Gastroesophageal sphincter (tissue), 4 donors: Measurements from ENCODE around the gene MYO1G. TPM values are rescaled to one million over a fixed set of nuclear protein-coding genes. Genes with fewer than 3 reads are reported as not detected.

Source experiments
- ATAC-seq: fragments of 150-250 bp; one replicate; pipeline ENCODE4 v1.9.1; 2016; ENCODE audit warnings: mild to moderate bottlenecking, moderate library complexity
- H3K27ac ChIP-seq, 4 donors: fragments of 200-600 bp; sonication (generic) in 3 of 4; 1 replicate in 3 of 4; 2 replicates in 1 of 4; pipeline ENCODE4 v1.5.1; 2016 to 2019
- H3K27me3 ChIP-seq: fragments of 200-600 bp; sonication (generic); one replicate; pipeline ENCODE4 v1.5.1; 2019
- H3K36me3 ChIP-seq, 2 donors: fragments of 200-600 bp; sonication (generic); one replicate each; pipeline ENCODE4 v1.5.1; 2019; ENCODE audit warnings: control low read depth in 1 of 2
- H3K4me1 ChIP-seq, 3 donors: fragments of 200-600 bp; sonication (generic); 1 replicate in 2 of 3; 2 replicates in 1 of 3; pipeline ENCODE4 v1.5.1; 2016 to 2019; ENCODE audit warnings: control low read depth in 2 of 3
- H3K4me3 ChIP-seq, 2 donors: fragments of 200-600 bp; sonication (generic); one replicate each; pipeline ENCODE4 v1.5.1; 2019; ENCODE audit warnings: mild to moderate bottlenecking in 1 of 2, moderate library complexity in 1 of 2
- H3K9me3 ChIP-seq, 3 donors: fragments of 200-600 bp; sonication (generic); one replicate each; pipeline ENCODE4 v1.5.1; 2017 to 2019; ENCODE audit warnings: control low read depth in 2 of 3
- CTCF ChIP-seq, 4 experiments: fragments of 200-600 bp in 2 of 4; fragments of 450-650 bp in 2 of 4; sonication (generic) in 1 of 4; IDR thresholded peaks; one replicate each; pipeline ENCODE4 v1.5.1; 2017 to 2019; ENCODE audit warnings: antibody characterized with exemption in 4 of 4, mild to moderate bottlenecking in 2 of 4, moderate library complexity in 2 of 4
- EP300 ChIP-seq: sonication (generic); formaldehyde crosslinking; IDR thresholded peaks from one replicate; pipeline ENCODE4 v1.6.1; 2017; ENCODE audit warnings: antibody characterized with exemption, mild to moderate bottlenecking
- POLR2A ChIP-seq, 2 donors: fragments of 450-650 bp; IDR thresholded peaks; one replicate each; pipeline ENCODE4 v1.6.1; 2017; ENCODE audit warnings: antibody characterized with exemption in 2 of 2, mild to moderate bottlenecking in 2 of 2, moderate library complexity in 1 of 2
- POLR2AphosphoS5 ChIP-seq: sonication (generic); formaldehyde crosslinking; IDR thresholded peaks from one replicate; pipeline ENCODE4 v1.6.1; 2017; ENCODE audit warnings: antibody characterized with exemption
- WGBS, 2 donors: methylation state at CpG; one replicate each; pipeline ENCODE4 v1.1.5; 2018; ENCODE audit warnings: low coverage in 1 of 2; 5-methylcytosine and 5-hydroxymethylcytosine counted together
- total RNA-seq, 4 donors: library from RNA; depleted of rRNA; stranded (reverse); fragments of >200 nt; gene quantifications; one replicate each; pipeline ENCODE4 v1.1.0, GENCODE V29; 2016

MYO1G gene
- total RNA-seq, 4 donors from 2014 or later: 1.4 to 3.6 (median 2.0) TPM

GRCh38 chr7:44966731-44967538 is 11.9 kb downstream of the MYO1G start:
- Histone ChIP-seq H3K36me3 (no peaks in the 10 kb centered on the region), H3K4me1 (peaks cover 0 to 16% (median 10%) of the 10 kb centered on the region in 3 donors), H3K9me3 (no peaks in the 10 kb centered on the region), H3K27ac (no peak overlapping the region), H3K4me3 (no peak overlapping the region), H3K27me3 (peaks cover 20% of the 10 kb centered on the region)
- WGBS, 2 donors: 70% methylated on average over 3 of the region's 9 CpGs; no CpG with 5 or more reads in 1 of the 2 donors
- no peak for TF ChIP-seq POLR2A (IDR thresholded peaks at IDR 0.05)
- no peak for TF ChIP-seq POLR2AphosphoS5
- no peak for TF ChIP-seq EP300
- no peak for TF ChIP-seq CTCF (IDR thresholded peaks at IDR 0.05)
- no peak for ATAC-seq

- no peaks in the 10 kb centered on the region for H3K9me3 ChIP-seq
- ATAC-seq: no peak
- H3K36me3 ChIP-seq: no peaks in the 10 kb centered on the region
- peaks cover 24% of the 10 kb centered on the region for H3K27me3 ChIP-seq
- H3K27ac ChIP-seq: no peak overlapping the region
- no peak for TF ChIP-seq POLR2A (IDR thresholded peaks at IDR 0.05)
- no peak for TF ChIP-seq POLR2AphosphoS5
- no peak for TF ChIP-seq EP300
- TF ChIP-seq CTCF (IDR thresholded peaks at IDR 0.05): no peak
- no peak overlapping the region for H3K4me3 ChIP-seq
- H3K4me1 ChIP-seq: peaks cover 0 to 17% (median 10%) of the 10 kb centered on the region in 3 donors
- WGBS, 2 donors: 96% methylated on average over 4 of the region's 18 CpGs; no CpG with 5 or more reads in 1 of the 2 donors
Measured at GRCh38 chr7:44965937-44966730, 12.7 kb downstream of the MYO1G start.

GRCh38 chr7:44965441-44965903 is 13.3 kb downstream of the MYO1G start:
- no peak overlapping the region for H3K4me3 ChIP-seq
- H3K4me1 ChIP-seq: peaks cover 0 to 17% (median 10%) of the 10 kb centered on the region in 3 donors
- no CpG with 5 or more reads among the region's 16 CpGs for WGBS, 2 donors
- no peaks in the 10 kb centered on the region for H3K36me3 ChIP-seq
- no peak for ATAC-seq
- H3K27me3 ChIP-seq: peaks cover 27% of the 10 kb centered on the region
- H3K27ac ChIP-seq: no peak overlapping the region
- TF ChIP-seq EP300 (no peak), POLR2A (IDR thresholded peaks at IDR 0.05) (no peak)
- no peaks in the 10 kb centered on the region for H3K9me3 ChIP-seq

- no peak overlapping the region for H3K4me3 ChIP-seq
- H3K9me3 ChIP-seq: no peaks in the 10 kb centered on the region
- H3K27ac ChIP-seq: no peak overlapping the region
- no peak for TF ChIP-seq CTCF (IDR thresholded peaks at IDR 0.05)
- TF ChIP-seq POLR2AphosphoS5: no peak
- TF ChIP-seq POLR2A (IDR thresholded peaks at IDR 0.05): no peak
- no peak for TF ChIP-seq EP300
- H3K27me3 ChIP-seq: peaks cover 32% of the 10 kb centered on the region
- WGBS, 2 donors: no CpG with 5 or more reads among the region's 13 CpGs
- no peak for ATAC-seq
- H3K36me3 ChIP-seq: no peaks in the 10 kb centered on the region
- peaks cover 0 to 17% (median 10%) of the 10 kb centered on the region in 3 donors for H3K4me1 ChIP-seq
Measured at GRCh38 chr7:44964831-44965440, 13.9 kb downstream of the MYO1G start.

- H3K4me3 ChIP-seq: no peak overlapping the region
- no peak overlapping the region for H3K27ac ChIP-seq
- no peaks in the 10 kb centered on the region for H3K36me3 ChIP-seq
- WGBS, 2 donors: no CpG with 5 or more reads among the region's 7 CpGs
- TF ChIP-seq POLR2AphosphoS5: no peak
- TF ChIP-seq CTCF (IDR thresholded peaks at IDR 0.05): no peak
- TF ChIP-seq EP300: no peak
- no peak for TF ChIP-seq POLR2A (IDR thresholded peaks at IDR 0.05)
- peaks cover 37% of the 10 kb centered on the region for H3K27me3 ChIP-seq
- no peaks in the 10 kb centered on the region for H3K9me3 ChIP-seq
- ATAC-seq: no peak
- H3K4me1 ChIP-seq: peaks cover 0 to 17% (median 10%) of the 10 kb centered on the region in 3 donors
Measured at GRCh38 chr7:44964384-44964830, 14.4 kb downstream of the MYO1G start.
